NT2/D1 (cell line): ENCODE results near the gene PIK3C3.

ENCODE experiments used
- SUZ12 ChIP-seq: IDR thresholded peaks from 2 replicates; pipeline ENCODE4 v1.6.1; 2011; ENCODE audit not compliant: insufficient read length, insufficient read depth; ENCODE audit errors: extremely low read depth
- YY1 ChIP-seq: IDR thresholded peaks from 2 replicates; pipeline ENCODE4 v1.6.1; 2011; ENCODE audit not compliant: insufficient read length, insufficient read depth
- ZNF274 ChIP-seq: IDR thresholded peaks from 2 replicates; pipeline ENCODE4 v1.6.1; 2011; ENCODE audit warnings: mild to moderate bottlenecking, low read depth, low read length

- TF ChIP-seq SUZ12 (no peak), YY1 (no peak), ZNF274 (no peak)
Observed at GRCh38 chr18:41940506-41941215, 14.4 kb upstream of the PIK3C3 start.
